Endothelial cell of umbilical vein (primary cell): ENCODE data around the gene TMEM222. TPM values are rescaled to one million over a fixed set of nuclear protein-coding genes. Genes with fewer than 3 reads are reported as not detected.

ENCODE experiments used
- BruUV-seq: library from RNA; stranded (reverse); fragments of 400-500 nt; replicated peaks from 2 replicates; lab custom pipeline; 2021; lab: Mats Ljungman, UMichigan
- CTCF ChIA-PET: fragments of 300-600, 350-600 bp; sonication (Branson Sonifier 250); formaldehyde crosslinking; loops from one replicate; lab custom pipeline; 2021; ENCODE audit warnings: antibody characterized with exemption, inconsistent platforms; lab: Charles Lee
- POLR2A ChIA-PET: fragments of 300-600, 350-600 bp; sonication (Branson Sonifier 250); formaldehyde crosslinking; loops from one replicate; lab custom pipeline; 2021; ENCODE audit warnings: antibody characterized with exemption, inconsistent platforms; lab: Charles Lee
- DNase-seq: peaks from one replicate; pipeline ENCODE4 v3.0.0-alpha.2; 2011; ENCODE audit warnings: low read depth, low spot score
- FAIRE-seq: peaks from 2 replicates; lab custom pipeline; 2011; peaks lifted over from hg19 to GRCh38; lab: Jason Lieb, UNC
- H2AFZ ChIP-seq: 2 replicates; pipeline ENCODE4 v1.6.0; 2012; ENCODE audit warnings: low read depth, low read length, control low read depth, inconsistent platforms
- H3K27ac ChIP-seq: 2 replicates; pipeline ENCODE4 v1.5.1; 2011; ENCODE audit warnings: low read depth, mild to moderate bottlenecking, control low read depth, low read length, moderate library complexity; ENCODE audit not compliant: insufficient read depth
- H3K27me3 ChIP-seq, 2 experiments: 2 replicates each; pipeline versions ENCODE4 v1.6.0 to v1.6.1; 2011; ENCODE audit warnings: low read length in 2 of 2, mixed read lengths in 1 of 2; ENCODE audit not compliant: control insufficient read depth in 2 of 2, insufficient read depth in 2 of 2
- H3K36me3 ChIP-seq, 2 experiments: 2 replicates in 1 of 2; 3 replicates in 1 of 2; pipeline ENCODE4 v1.5.1; 2011; ENCODE audit warnings: low read length in 2 of 2, mild to moderate bottlenecking in 1 of 2, moderate library complexity in 1 of 2; ENCODE audit not compliant: control insufficient read depth in 2 of 2, insufficient read depth in 2 of 2; ENCODE audit errors: extremely low read depth in 1 of 2
- H3K4me1 ChIP-seq: 3 replicates; pipeline ENCODE4 v1.5.1; 2011; ENCODE audit warnings: mild to moderate bottlenecking, low read length; ENCODE audit not compliant: control insufficient read depth, insufficient read depth; ENCODE audit errors: extremely low read depth
- H3K4me2 ChIP-seq: 2 replicates; pipeline ENCODE4 v1.6.1; 2011; ENCODE audit warnings: low read length, control low read depth, mixed read lengths; ENCODE audit not compliant: insufficient read depth
- H3K4me3 ChIP-seq, 3 experiments: fragments of 200-600 bp in 1 of 3; sonication (generic), shearing (Covaris generic) in 1 of 3; replicated peaks in 1 of 3; 2 replicates each; pipeline ENCODE4 v1.5.1; 2011 to 2016; ENCODE audit warnings: control low read depth in 3 of 3, low read length in 3 of 3, mild to moderate bottlenecking in 2 of 3, inconsistent platforms in 1 of 3, low read depth in 1 of 3, moderate library complexity in 1 of 3; ENCODE audit not compliant: insufficient read depth in 1 of 3
- H3K79me2 ChIP-seq: 2 replicates; pipeline ENCODE4 v1.6.0; 2012; ENCODE audit warnings: low read length, inconsistent platforms; ENCODE audit not compliant: control insufficient read depth, insufficient read depth
- H3K9ac ChIP-seq: replicated peaks from 2 replicates; pipeline ENCODE3; 2011; ENCODE audit warnings: low read length, control low read depth; ENCODE audit not compliant: insufficient read depth; ENCODE audit errors: extremely low read depth
- H3K9me1 ChIP-seq: replicated peaks from 3 replicates; pipeline ENCODE4 v1.6.0; 2011; ENCODE audit warnings: mild to moderate bottlenecking, low read length; ENCODE audit not compliant: control insufficient read depth, insufficient read depth; ENCODE audit errors: extremely low read depth
- H3K9me3 ChIP-seq: replicated peaks from 2 replicates; pipeline ENCODE4 v1.5.1; 2012; ENCODE audit warnings: low read length, inconsistent platforms; ENCODE audit not compliant: control insufficient read depth, insufficient read depth
- H4K20me1 ChIP-seq: replicated peaks from 2 replicates; pipeline ENCODE3; 2011; ENCODE audit warnings: mild to moderate bottlenecking, low read length; ENCODE audit not compliant: control insufficient read depth, insufficient read depth; ENCODE audit errors: extremely low read depth
- EZH2 ChIP-seq: IDR thresholded peaks from 2 replicates; pipeline ENCODE4 v1.6.1; 2012; ENCODE audit warnings: borderline replicate concordance, low read depth, mild to moderate bottlenecking, moderate library complexity, low read length, inconsistent platforms; ENCODE audit not compliant: severe bottlenecking
- FOS ChIP-seq: IDR thresholded peaks from 2 replicates; pipeline ENCODE4 v1.6.1; 2011; ENCODE audit warnings: mild to moderate bottlenecking, low read length, moderate library complexity, borderline replicate concordance; ENCODE audit not compliant: insufficient read depth
- GATA2 ChIP-seq: IDR thresholded peaks from 2 replicates; pipeline ENCODE4 v1.7.0; 2011; ENCODE audit warnings: low read depth, mild to moderate bottlenecking, moderate library complexity, mixed read lengths, low read length; ENCODE audit not compliant: insufficient read length, insufficient read depth
- JUN ChIP-seq: IDR thresholded peaks from 2 replicates; pipeline ENCODE4 v1.6.1; 2011; ENCODE audit warnings: borderline replicate concordance, low read depth; ENCODE audit not compliant: insufficient read length, insufficient read depth
- MYC ChIP-seq: IDR thresholded peaks from one replicate; pipeline ENCODE4 v1.6.1; 2011; ENCODE audit warnings: mild to moderate bottlenecking, low read depth, low read length
- POLR2A ChIP-seq: IDR thresholded peaks from 2 replicates; pipeline ENCODE4 v1.6.1; 2012; ENCODE audit warnings: low read depth, mild to moderate bottlenecking, control low read depth, low read length
- POLR2AphosphoS5 ChIP-seq: IDR thresholded peaks from 2 replicates; pipeline ENCODE4 v1.6.1; 2012; ENCODE audit warnings: low read depth, mild to moderate bottlenecking, control low read depth, low read length, moderate library complexity; ENCODE audit not compliant: insufficient read depth
- dilution Hi-C: fragments of 300-500 bp; cut with MboI; formaldehyde crosslinking; loops from one replicate; pipeline ENCODE4 v1.15.0; 2019; ENCODE audit warnings: low sequenced_read_pairs; ENCODE audit not compliant: extremely low pct_ligation_motif_present
- intact Hi-C: fragments of 100-400 bp; cut with micrococcal nuclease; formaldehyde crosslinking; loops from one replicate; pipeline ENCODE4 v1.10.0; 2022
- polyA plus RNA-seq, 4 experiments: library from polyadenylated mRNA; depleted of rRNA in 3 of 4; stranded (reverse) in 3 of 4; unstranded in 1 of 4; fragments of >200 nt; gene quantifications; 2 replicates each; pipeline versions ENCODE4 v1.2.1 to v1.2.3, GENCODE V29; 2011 to 2012; ENCODE audit warnings: missing spikeins in 1 of 4
- total RNA-seq: library from RNA; stranded (reverse); gene quantifications from 2 replicates; pipeline ENCODE4 v1.2.3, GENCODE V29; 2021
- TF ChIP-seq, protein P1 (sequence below): IDR thresholded peaks from 2 replicates; pipeline ENCODE4 v1.6.1; 2011; ENCODE audit not compliant: insufficient read depth, insufficient read length
- TF ChIP-seq, protein P2 (sequence below), 2 donors: IDR thresholded peaks; 1 replicate in 1 of 2; 2 replicates in 1 of 2; pipeline ENCODE4 v1.5.1; 2011; ENCODE audit warnings: low read length in 2 of 2, mild to moderate bottlenecking in 2 of 2, moderate library complexity in 2 of 2, control low read depth in 1 of 2, inconsistent platforms in 1 of 2, low read depth in 1 of 2; ENCODE audit not compliant: insufficient read depth in 1 of 2; ENCODE audit errors: extremely low read depth in 1 of 2

The TMEM222 gene
- total and polyA plus RNA-seq, 2 donors (not counting 3 experiments of a cell fraction or from before 2014, with no cell fraction given), result 45.8 to 76.1 TPM

GRCh38 chr1:27307874-27308598, 13.9 kb upstream of the TMEM222 start:
- no peaks in the 10 kb centered on the region for H3K4me1 ChIP-seq
- H3K27ac ChIP-seq, result no peak overlapping the region
- no peaks in the 10 kb centered on the region for H4K20me1 ChIP-seq
- no peak overlapping the region for H3K4me3 ChIP-seq
- H3K4me2 ChIP-seq, result no peak overlapping the region
- dilution Hi-C loops (no loop called here), intact Hi-C loops (no loop called here)
- POLR2A ChIA-PET, result no interaction called here
- no peak overlapping the region for H2AFZ ChIP-seq
- H3K9me1 ChIP-seq, result no peaks in the 10 kb centered on the region
- CTCF ChIA-PET, result interaction anchor here (0.6 to 3.8 kb wide), 8 partner anchors 9 to 87 kb away, joined by 3 to 30 read pairs (median 4); partner anchors contain the start of gene MAP3K6
- no peaks in the 10 kb centered on the region for H3K9me3 ChIP-seq
- no peak for FAIRE-seq
- no TSS peak for BruUV-seq
- H3K36me3 ChIP-seq, result no peaks in the 10 kb centered on the region
- TF ChIP-seq POLR2AphosphoS5, result no peak
- no peak for TF ChIP-seq FOS
- TF ChIP-seq GATA2, result no peak
- TF ChIP-seq POLR2A, result no peak
- TF ChIP-seq MYC, result no peak
- TF ChIP-seq, protein P1, sequence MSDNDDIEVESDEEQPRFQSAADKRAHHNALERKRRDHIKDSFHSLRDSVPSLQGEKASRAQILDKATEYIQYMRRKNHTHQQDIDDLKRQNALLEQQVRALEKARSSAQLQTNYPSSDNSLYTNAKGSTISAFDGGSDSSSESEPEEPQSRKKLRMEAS, result no peak
- no peak for TF ChIP-seq EZH2
- no peak for TF ChIP-seq JUN
- TF ChIP-seq, protein P2, sequence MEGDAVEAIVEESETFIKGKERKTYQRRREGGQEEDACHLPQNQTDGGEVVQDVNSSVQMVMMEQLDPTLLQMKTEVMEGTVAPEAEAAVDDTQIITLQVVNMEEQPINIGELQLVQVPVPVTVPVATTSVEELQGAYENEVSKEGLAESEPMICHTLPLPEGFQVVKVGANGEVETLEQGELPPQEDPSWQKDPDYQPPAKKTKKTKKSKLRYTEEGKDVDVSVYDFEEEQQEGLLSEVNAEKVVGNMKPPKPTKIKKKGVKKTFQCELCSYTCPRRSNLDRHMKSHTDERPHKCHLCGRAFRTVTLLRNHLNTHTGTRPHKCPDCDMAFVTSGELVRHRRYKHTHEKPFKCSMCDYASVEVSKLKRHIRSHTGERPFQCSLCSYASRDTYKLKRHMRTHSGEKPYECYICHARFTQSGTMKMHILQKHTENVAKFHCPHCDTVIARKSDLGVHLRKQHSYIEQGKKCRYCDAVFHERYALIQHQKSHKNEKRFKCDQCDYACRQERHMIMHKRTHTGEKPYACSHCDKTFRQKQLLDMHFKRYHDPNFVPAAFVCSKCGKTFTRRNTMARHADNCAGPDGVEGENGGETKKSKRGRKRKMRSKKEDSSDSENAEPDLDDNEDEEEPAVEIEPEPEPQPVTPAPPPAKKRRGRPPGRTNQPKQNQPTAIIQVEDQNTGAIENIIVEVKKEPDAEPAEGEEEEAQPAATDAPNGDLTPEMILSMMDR (IDR thresholded peaks at IDR 0.05; ENCODE audit: extremely low read depth in 1 of 2, insufficient read depth in 1 of 2, low read depth in 1 of 2, low read length in 2 of 2), result no peak
- no peak overlapping the region for H3K9ac ChIP-seq
- no peaks in the 10 kb centered on the region for H3K79me2 ChIP-seq
- H3K27me3 ChIP-seq, result peaks cover 0 to 4% of the 10 kb centered on the region in 2 experiments
- DNase-seq, result no peak
